ENCODE data around the gene LPO. TPM values are rescaled to one million over a fixed set of nuclear protein-coding genes. Genes with fewer than 3 reads are reported as not detected.

LPO gene
- total and polyA plus RNA-seq, 2 donors (not counting 1 experiment from before 2014, with no cell fraction given), result not detected

- no peaks in the 10 kb centered on the region for H3K4me1 ChIP-seq (ENCODE audit: control insufficient read depth, extremely low read depth, insufficient read depth, low read length)
- no peaks in the 10 kb centered on the region for H4K20me1 ChIP-seq (ENCODE audit: control insufficient read depth, extremely low read depth, insufficient read depth, low read length)
- H3K27ac ChIP-seq (ENCODE audit: insufficient read depth, low read length), result no peak overlapping the region
- TF ChIP-seq EZH2 (IDR thresholded peaks at IDR 0.05; ENCODE audit: low read length, missing control alignments) (no peak), CTCF (conservative IDR thresholded peaks at IDR 0.05 in 1 of 2, IDR thresholded peaks at IDR 0.05 in 1 of 2; ENCODE audit: low read depth in 1 of 2, low read length in 2 of 2) (no peak)
- H3K36me3 ChIP-seq (ENCODE audit: control insufficient read depth, insufficient read depth, low read length), result no peaks in the 10 kb centered on the region
- H3K79me2 ChIP-seq (ENCODE audit: control insufficient read depth, insufficient read depth, low read length), result no peaks in the 10 kb centered on the region
- DNase-seq (ENCODE audit: low read depth in 2 of 2), result no peak
- no peak overlapping the region for H3K9ac ChIP-seq (ENCODE audit: insufficient read depth, low read length)
- no peak overlapping the region for H2AFZ ChIP-seq (ENCODE audit: low read length)
- no peak overlapping the region for H3K4me2 ChIP-seq (ENCODE audit: extremely low read depth, insufficient read depth, low read length)
- no peak overlapping the region for H3K4me3 ChIP-seq (replicated peaks in 1 of 4; ENCODE audit: control extremely low read depth in 1 of 4, insufficient read depth in 1 of 4, low read depth in 3 of 4, low read length in 4 of 4)
- H3K9me3 ChIP-seq (ENCODE audit: control insufficient read depth, insufficient read depth, low read depth, low read length), result no peaks in the 10 kb centered on the region
- H3K27me3 ChIP-seq (ENCODE audit: control insufficient read depth, insufficient read depth, low read length), result no peaks in the 10 kb centered on the region
Measured at GRCh38 chr17:58281511-58282011, 43.2 kb downstream of the LPO start.

GRCh38 chr17:58282442-58282841 lies 44.1 kb downstream of the LPO start:
- Histone ChIP-seq H3K36me3 (ENCODE audit: control insufficient read depth, insufficient read depth, low read length) (no peaks in the 10 kb centered on the region), H3K79me2 (ENCODE audit: control insufficient read depth, insufficient read depth, low read length) (no peaks in the 10 kb centered on the region), H3K9ac (ENCODE audit: insufficient read depth, low read length) (no peak overlapping the region), H2AFZ (ENCODE audit: low read length) (no peak overlapping the region), H3K4me2 (ENCODE audit: extremely low read depth, insufficient read depth, low read length) (no peak overlapping the region), H3K27ac (ENCODE audit: insufficient read depth, low read length) (no peak overlapping the region), H3K9me3 (ENCODE audit: control insufficient read depth, insufficient read depth, low read depth, low read length) (no peaks in the 10 kb centered on the region), H3K4me1 (ENCODE audit: control insufficient read depth, extremely low read depth, insufficient read depth, low read length) (no peaks in the 10 kb centered on the region), H3K4me3 (replicated peaks in 1 of 4; ENCODE audit: control extremely low read depth in 1 of 4, insufficient read depth in 1 of 4, low read depth in 3 of 4, low read length in 4 of 4) (no peak overlapping the region), H3K27me3 (ENCODE audit: control insufficient read depth, insufficient read depth, low read length) (no peaks in the 10 kb centered on the region), H4K20me1 (ENCODE audit: control insufficient read depth, extremely low read depth, insufficient read depth, low read length) (no peaks in the 10 kb centered on the region)
- no peak for DNase-seq (ENCODE audit: low read depth in 2 of 2)
- TF ChIP-seq EZH2 (IDR thresholded peaks at IDR 0.05; ENCODE audit: low read length, missing control alignments), result no peak
- no peak for TF ChIP-seq CTCF (conservative IDR thresholded peaks at IDR 0.05 in 1 of 2, IDR thresholded peaks at IDR 0.05 in 1 of 2; ENCODE audit: low read depth in 1 of 2, low read length in 2 of 2)

GRCh38 chr17:58283674-58284612 lies 45.6 kb downstream of the LPO start:
- no peaks in the 10 kb centered on the region for H3K36me3 ChIP-seq (ENCODE audit: control insufficient read depth, insufficient read depth, low read length)
- no peak for DNase-seq (ENCODE audit: low read depth in 2 of 2)
- H3K9me3 ChIP-seq (ENCODE audit: control insufficient read depth, insufficient read depth, low read depth, low read length), result no peaks in the 10 kb centered on the region
- no peak overlapping the region for H3K27ac ChIP-seq (ENCODE audit: insufficient read depth, low read length)
- H3K4me2 ChIP-seq (ENCODE audit: extremely low read depth, insufficient read depth, low read length), result no peak overlapping the region
- no peaks in the 10 kb centered on the region for H4K20me1 ChIP-seq (ENCODE audit: control insufficient read depth, extremely low read depth, insufficient read depth, low read length)
- no peaks in the 10 kb centered on the region for H3K79me2 ChIP-seq (ENCODE audit: control insufficient read depth, insufficient read depth, low read length)
- no peak overlapping the region for H3K4me3 ChIP-seq (replicated peaks in 1 of 4; ENCODE audit: control extremely low read depth in 1 of 4, insufficient read depth in 1 of 4, low read depth in 3 of 4, low read length in 4 of 4)
- no peaks in the 10 kb centered on the region for H3K27me3 ChIP-seq (ENCODE audit: control insufficient read depth, insufficient read depth, low read length)
- no peak overlapping the region for H3K9ac ChIP-seq (ENCODE audit: insufficient read depth, low read length)
- TF ChIP-seq EZH2 (IDR thresholded peaks at IDR 0.05; ENCODE audit: low read length, missing control alignments) (no peak), CTCF (conservative IDR thresholded peaks at IDR 0.05 in 1 of 2, IDR thresholded peaks at IDR 0.05 in 1 of 2; ENCODE audit: low read depth in 1 of 2, low read length in 2 of 2) (no peak)
- H3K4me1 ChIP-seq (ENCODE audit: control insufficient read depth, extremely low read depth, insufficient read depth, low read length), result no peaks in the 10 kb centered on the region
- H2AFZ ChIP-seq (ENCODE audit: low read length), result no peak overlapping the region
